SU-DHL-6 (cell line): ENCODE measurements around the gene SHLD2.

ENCODE experiments used
- CTCF ChIP-seq: fragments of 200-600 bp; sonication (generic); IDR thresholded peaks from one replicate; pipeline ENCODE4 v1.5.1; 2017; ENCODE audit warnings: antibody characterized with exemption, mild to moderate bottlenecking, low read length, moderate library complexity; ENCODE audit not compliant: insufficient read depth, poor library complexity, severe bottlenecking
- EZH2phosphoT487 ChIP-seq: fragments of 200-600 bp; sonication (generic), shearing (Covaris generic); conservative IDR thresholded peaks from 2 replicates; pipeline ENCODE4 v1.6.1; 2018; ENCODE audit warnings: mild to moderate bottlenecking, antibody characterized with exemption, low read length, moderate library complexity, mixed read lengths

DNA sequence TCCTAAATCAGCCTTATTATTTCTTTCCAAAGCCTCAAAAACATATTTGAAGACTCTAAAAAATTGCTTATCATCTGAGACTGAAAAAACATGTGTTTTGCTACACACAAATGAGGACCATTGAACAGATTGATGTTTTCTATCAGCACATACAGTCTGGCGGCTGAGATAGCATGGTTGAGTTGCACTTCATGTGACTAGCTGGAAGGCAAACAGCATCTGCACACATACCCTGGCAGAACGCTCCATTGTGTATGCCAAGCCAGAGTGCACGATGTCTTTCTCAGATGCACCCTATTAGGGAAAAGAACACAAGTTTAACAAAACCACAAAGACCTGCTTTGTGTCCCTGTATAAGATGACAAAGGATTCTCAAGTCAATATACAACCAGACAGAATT is 41.9 kb upstream of the SHLD2 start:
- no peak for TF ChIP-seq EZH2phosphoT487
- no peak for TF ChIP-seq CTCF
